Measurements from ENCODE around the gene TIGD6.
"Not testable (repeated sequence)": the region's sequence is repeated elsewhere in the genome, so short reads cannot be mapped to it uniquely, and the experiment has no call there.

The TIGD6 gene

DNA sequence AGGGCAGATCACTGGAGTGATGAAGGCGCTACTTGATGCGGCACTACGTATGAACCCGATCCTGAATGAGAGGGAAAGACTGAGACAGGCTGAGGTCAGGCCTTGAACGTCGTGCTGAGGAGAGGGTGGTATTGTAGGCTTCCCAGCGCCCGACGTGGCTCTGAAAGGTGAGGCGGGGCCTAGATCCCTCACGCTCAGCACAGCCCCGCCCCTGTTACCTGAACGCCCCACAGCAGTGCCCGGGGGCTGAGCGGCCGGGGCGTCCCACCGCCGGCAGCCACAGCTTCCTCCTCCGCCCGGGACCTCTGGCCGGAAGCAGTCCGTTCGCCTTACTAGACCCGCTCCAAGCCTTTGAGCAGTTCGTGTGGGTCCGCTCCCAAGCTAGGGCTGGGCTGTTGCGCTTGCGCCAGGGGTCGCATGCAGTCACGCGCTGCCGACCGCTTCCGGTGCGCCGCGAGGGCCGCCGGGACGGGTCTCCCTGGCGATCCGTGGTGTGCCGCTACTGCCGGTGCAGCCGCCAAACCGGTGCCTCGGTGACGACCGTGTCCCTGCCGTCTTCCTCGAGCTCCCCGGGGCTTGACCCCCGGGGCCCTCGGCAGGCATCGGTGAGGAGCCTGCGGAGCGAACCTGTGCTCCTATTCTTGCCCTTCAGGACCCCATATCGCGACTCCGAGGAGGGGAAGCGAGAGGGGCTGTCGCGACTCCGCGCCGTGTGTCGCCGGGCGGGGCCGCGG lies at the start of gene TIGD6, which contains the start of gene HMGXB3:
TSS of gene TIGD6 (minus strand) at position 399 of the 734 bp plus-strand sequence. CDS start 4,306 bp downstream, outside the sequence.
TSS of gene HMGXB3 (plus strand) at position 484 of the 734 bp plus-strand sequence. CDS start 4,114 bp downstream, outside the sequence.
- DNase-seq = peak; percentile 95

DNA sequence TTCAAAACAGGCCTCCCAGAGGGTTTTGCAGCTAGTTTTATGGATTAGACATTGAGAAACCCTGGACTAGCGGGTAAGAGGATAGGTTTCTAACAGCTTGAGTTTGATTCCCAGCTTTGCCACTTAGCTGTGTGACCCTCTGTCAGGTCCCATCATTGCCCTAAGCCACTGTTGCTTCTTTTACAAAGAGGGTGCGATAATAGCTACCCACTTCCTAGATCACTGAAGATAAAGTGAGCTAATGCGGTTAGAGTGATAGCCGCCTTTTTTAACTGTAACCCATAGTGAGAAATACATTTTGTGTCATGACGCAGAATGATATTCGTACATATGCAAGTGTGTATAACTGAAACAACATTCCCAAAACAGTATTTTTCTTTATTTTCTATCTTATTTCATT lies 45.6 kb upstream of the TIGD6 start:
- no peak for DNase-seq

DNA sequence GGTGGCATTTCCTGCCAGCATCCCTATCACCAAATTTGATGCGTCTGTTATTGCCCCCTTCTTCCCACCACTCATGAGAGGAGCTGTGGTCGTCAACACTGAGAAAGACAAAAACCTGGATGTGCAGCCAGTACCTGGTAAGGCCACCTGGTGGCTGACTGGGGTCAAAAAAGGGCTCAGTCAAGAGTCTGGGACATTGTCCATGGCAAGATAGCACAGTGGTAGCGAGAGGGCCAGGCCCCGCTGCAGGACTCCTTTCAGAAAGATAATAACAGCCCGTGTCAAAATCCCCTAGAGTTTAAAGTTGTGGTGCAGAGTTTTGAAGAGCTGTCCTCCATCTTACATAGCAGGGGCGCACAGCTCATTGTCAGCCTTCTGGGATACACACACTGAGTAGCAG lies 45.1 kb upstream of the TIGD6 start:
- no peak for DNase-seq

DNA sequence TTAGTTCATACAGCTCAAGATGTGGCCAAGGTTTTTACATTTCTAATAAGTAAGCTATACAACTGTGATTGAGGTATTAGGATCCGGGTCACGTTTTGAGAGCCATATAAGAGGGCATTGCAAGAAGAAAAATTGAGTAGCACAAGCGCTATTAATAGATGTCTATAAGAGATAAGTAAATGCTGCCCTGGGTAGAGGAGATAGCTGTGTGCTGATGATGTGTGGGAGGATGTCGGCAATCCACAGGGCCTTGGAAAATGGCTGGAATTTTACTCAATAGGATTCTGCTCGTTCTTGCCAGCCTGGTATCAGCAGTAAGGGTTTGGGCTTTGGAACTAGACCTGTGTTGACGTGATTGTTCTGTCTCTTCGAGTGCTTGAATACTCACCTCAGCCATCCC lies 44.3 kb upstream of the TIGD6 start:
- DNase-seq = no peak

DNA sequence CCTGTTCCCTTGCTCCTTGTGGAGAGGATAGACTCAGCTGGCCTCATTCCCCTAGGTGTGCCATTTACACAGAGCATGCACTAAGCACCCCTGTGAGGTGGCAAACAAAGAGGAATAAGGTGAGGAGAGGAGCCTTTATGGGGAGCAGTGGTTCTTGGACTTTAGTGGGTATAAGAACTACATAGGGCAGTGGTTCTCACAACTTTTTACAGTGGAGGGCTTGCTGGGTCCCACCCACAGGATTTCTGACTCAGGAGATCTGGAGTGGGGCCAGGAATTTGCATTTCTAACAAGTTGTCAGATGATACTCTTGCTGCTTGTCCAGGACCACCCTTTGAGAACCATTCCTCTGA lies 43.9 kb upstream of the TIGD6 start:
- DNase-seq = no peak

DNA sequence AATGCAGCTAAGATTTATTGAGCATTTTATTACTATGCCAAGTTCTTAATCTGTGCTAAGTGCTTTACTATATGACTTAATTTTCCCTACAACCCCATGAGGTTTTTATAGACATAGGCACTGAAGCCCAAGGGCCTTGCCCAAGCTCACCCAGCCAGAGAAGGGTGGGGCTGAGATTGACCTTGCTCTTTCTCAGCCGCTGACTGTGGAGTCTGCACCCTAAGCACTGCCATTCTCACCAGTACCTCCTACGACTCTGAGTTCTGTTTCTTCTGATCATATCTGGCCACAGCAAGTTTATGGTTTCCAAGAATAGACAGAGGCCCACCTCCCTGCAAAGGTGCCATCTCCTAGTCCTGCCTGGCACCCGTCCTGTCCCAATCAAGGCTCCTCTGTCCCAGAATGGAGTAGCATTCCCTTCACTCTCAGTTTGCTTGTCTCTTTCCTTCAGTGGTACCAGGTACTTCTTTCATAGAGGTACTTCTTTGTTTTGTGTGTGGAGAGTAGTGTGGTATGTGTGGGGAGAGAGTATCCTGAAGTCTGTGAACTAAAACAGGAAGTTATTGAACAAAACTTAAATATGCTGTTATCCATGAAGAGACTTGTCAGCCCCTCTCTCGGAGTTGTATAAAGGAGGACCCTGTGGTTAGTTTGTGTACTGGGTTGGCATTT lies 43.3 kb upstream of the TIGD6 start:
- peak; percentile 34 for DNase-seq

DNA sequence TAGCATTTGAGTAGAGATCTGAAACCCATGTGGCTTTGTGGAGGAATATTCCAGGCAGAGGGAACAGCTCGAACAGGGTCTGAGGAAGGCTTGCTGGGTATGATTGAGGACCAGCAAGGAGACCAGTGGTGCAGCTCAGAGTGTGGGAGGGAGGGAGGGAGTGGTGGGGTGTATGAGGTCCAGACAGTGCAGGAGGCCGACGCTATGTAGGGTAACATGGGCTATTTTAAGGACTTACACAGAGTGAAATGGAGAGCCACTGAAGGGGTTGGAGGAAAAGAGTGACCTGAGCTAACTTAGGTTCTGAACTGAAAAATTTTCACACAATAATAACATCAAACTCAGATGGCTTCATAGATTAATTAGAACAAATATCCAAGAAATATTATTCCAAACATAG lies 42.0 kb upstream of the TIGD6 start:
- no peak for DNase-seq

DNA sequence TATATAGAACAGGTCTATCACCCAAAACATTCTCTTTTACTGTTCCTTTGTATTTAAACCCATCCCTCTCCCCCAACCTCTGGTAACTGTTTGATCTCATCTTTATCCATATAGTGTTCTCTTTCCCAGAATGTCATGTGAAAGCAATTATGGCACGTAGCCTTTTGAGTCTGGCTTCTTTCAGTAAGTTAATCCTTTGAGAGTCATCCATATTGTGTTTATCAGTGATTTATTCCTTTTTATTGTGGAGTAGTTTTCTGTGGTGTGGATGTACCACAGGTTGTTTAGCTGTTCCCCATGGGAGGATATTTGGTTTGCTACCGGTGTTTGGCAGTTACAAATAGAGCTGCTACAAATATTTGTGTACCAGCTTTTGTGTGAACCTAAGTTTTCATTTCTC lies 38.1 kb upstream of the TIGD6 start:
- DNase-seq = no peak

DNA sequence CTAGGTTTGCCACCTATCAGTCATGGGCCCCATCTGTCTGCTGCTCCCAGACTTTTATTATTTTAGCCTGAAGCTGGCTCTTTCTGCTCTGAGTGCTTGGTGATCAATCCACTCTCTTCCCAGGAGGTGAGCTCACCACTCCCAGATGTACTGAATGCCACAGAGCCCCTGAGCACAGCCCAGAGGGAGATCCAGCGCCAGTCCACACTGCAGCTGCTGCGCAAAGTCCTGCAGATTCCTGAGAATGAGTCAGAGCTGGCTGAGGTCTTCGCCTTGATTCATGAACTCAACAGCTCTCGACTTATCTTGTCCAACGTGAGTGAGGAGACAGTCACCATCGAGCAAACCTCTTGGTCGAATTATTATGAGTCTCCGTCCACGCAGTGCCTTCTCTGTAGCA lies 36.1 kb upstream of the TIGD6 start:
- DNase-seq = no peak

DNA sequence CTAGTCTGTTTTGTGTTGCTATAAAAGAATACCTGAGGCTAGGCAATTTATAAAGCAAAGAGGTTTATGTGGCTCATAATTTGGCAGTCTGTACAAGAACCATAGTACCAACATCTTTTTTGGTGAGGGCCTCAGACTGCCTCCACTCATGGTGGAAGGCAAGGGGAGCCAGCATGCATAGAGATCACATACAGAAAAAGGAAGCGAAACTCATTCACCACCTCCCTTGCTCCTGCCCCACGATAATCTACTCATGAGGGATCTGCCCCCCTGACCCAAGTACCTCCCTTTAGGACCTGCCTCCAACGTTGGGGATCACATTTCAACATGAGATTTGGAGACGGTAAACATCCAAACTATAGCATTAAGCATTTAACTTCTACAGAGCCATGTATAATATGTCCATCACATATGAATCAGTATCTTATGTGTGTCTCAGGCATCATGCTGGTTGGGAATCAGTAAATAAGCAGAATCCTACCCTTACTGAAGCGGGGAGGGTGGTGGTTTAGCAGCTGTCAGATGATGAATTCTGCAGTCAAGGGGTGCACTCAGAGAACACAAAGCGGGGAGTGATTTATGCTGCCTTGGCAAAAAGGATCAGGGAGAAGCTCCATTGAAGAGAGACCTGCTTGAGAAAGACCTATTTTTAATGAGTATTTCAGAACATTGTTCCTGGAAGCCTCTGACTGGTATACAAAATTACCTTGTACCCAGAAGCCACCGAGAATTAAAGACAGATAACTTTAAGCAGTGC lies 34.9 kb upstream of the TIGD6 start:
- DNase-seq = peak; percentile 78

DNA sequence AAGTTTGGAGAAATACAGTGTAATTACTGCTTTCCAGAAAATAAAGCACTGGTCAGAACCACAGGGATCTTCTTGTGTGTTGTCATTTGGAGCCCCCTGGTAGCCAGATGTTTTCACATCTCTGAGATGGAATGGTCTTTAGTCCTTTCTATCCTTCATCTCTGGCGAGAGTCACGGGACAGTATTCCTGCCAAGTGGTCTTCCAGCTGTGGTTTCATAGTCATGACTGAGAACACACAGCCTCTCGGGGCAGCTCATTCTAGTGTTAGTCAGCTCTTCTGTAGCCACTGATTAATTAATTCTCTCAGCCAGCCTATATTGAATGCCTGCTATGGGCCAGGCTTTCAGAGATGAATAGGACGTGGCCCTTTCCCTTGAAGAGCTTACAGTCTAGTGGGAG lies 34.2 kb upstream of the TIGD6 start:
- no peak for DNase-seq

DNA sequence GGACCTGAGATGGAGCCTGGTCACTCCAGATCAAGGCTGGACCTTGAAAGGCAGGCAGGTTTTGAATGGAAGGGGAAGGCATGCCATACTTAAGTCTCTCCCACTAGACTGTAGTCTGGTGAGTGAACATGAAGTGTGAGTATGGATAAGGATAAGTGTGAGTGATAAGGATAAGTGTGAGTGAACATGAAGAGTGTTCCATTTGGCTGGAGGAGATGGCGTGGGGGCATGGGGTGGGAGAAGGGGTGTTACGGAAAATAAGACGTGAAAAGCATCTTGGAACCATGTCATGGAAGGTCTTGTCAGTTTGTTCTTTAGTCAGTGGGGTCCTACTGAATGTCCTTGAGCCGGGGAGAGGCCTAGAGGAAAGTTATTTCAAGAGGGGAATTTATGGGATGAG lies 32.9 kb upstream of the TIGD6 start:
- no peak for DNase-seq

DNA sequence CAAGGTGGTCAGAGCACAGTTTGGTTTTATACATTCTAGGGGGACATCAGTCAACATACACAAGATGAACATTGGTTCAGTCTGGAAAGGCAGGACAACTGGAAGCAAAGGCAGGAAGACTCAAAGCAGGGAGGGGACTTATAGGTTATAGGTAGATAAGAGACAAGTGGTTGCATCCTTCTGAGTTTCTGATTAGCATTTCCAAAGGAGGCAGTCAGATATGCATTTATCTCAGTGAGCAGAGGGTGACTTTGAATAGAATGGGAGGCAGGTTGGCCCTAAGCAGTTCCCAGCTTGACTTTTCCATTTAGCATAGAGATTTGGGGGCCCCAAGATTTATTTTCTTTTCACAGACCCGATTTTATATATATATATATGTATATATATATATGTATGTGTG lies 27.6 kb upstream of the TIGD6 start:
- not testable (repeated sequence) for DNase-seq

DNA sequence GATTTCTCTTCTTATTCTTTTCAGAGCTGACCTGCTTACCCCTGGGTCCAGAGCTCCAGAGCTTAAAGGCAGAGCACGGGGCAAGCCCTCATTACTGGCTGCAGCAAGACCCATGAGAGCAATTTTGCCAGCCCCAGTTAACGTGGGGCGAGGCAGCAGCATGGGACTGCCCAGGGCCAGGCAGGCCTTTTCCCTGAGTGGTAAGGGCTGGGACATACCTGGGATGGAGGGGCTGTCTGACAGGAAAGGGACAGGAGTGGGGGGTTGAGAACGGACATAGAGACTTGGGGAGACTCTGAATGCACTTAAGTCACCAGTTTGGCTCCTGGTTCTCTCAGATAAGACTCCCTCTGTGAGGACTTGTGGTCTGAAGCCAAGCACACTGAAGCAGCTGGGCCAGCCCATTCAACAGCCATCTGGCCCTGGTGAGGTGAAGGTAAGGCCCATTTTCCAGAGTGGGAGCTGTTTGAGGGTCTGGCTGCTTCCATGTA lies 26.3 kb upstream of the TIGD6 start:
- no peak for DNase-seq

DNA sequence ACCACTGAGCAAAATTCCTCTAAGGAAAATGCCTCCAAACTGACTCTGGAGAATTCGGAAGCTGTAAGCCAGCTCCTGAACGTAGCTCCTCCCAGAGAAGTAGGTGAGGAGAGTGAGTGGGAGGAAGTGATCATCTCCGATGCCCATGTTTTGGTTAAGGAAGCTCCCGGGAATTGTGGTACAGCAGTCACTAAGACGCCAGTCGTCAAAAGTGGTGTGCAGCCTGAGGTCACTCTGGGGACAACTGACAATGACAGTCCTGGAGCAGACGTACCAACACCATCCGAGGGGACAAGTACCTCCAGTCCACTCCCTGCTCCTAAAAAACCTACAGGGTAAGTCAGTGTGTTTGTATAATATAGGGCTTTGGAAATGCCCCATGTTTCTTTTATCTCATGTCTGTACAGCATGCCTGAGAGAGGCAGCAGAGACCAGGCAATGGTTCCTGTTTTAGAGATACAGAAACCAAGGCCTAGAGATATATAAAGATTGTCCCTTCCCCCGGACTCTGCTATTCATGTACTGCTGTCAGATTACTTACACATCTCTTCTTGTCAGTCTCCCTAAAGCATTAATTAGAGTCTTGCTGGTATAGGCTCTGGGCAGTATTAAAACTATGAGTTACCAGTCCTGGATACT lies 24.0 kb upstream of the TIGD6 start:
- DNase-seq = peak; percentile 50

DNA sequence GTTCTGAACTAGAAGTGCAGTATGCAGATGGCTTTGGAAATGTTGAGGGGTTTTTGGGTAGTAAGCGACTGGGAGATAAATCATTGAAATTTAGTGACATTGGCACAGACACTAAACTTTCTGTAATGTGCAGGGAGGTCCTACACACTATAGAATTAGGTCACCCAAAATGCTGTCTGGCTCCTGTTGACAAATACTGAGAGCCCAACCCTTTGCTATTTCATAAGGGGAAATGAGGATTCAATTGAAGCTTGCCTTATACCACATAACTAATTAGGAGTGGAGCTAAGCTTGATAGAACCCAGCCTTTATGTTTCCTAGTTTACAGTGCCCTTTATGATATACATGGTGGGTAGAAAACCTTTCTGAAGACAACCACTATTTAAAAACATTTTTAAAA lies 22.7 kb upstream of the TIGD6 start:
- peak; percentile 16 for DNase-seq

DNA sequence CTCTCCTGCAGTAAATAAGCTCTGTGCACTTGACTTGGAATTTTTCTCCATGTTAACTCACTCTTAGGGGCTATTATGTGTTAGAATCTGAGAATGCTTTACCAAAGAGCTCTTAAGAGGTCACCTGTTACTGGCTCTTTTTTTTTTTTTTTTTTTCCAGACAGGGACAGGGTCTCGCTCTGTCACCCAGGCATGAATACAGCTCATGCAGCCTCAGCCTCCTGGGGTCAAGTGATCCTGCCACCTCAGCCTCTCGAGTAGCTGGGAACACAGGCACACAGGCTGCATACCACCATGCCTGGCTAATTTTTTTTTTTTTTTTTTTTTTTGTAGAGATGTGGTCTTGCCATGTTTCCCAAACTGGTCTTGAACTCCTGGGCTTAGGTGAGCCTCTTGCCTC lies 22.2 kb upstream of the TIGD6 start:
- DNase-seq = no peak

DNA sequence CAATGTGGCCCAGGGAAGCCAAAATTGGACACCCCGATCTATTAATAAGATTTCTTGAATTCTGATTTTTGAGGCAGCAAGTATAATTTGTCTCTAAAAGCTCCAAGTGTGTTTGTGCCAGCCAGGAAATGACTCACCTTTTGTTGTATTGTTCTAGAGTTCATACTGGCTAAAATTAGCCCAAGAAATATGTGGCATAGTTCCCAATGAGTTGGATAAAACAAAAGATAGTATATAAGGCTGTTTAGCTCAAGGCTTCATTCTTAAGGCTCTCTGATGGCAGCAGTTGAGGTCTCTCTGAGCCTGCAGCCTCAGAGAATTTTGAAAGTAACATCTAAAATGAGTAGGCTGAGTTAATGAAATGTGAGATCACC lies 21.7 kb upstream of the TIGD6 start:
- no peak for DNase-seq

DNA sequence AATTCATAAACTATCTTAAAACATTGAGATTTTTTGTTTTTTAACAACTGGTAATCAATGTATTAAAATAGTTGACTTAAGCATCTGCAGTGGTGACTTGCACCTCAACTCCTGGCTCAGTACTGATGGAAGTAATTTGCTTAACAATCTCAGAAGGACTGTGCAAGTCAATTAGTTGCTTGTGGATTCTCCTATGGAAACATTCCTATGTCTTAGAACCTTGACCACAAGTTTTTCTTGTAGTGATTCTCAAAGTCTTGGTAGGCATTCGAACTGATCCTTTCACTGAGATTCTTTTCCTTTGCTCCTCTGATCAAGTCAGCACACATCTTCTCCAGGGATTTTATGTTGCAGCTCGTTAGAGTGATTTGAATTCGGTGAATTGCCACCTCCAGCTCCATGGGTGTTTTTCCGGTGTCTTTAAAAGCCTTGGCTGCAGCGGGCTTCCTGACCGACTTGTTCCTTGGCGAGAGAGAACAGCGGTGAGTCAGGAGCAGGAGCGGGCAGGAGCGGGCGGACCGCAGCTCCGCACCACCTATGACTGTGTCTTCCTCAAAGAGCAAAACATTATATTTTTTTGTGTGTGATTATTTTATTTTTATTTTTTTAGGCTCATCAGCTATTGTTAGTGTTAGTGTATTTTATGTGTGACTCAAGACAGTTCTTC lies 21.2 kb upstream of the TIGD6 start:
- DNase-seq = no peak

DNA sequence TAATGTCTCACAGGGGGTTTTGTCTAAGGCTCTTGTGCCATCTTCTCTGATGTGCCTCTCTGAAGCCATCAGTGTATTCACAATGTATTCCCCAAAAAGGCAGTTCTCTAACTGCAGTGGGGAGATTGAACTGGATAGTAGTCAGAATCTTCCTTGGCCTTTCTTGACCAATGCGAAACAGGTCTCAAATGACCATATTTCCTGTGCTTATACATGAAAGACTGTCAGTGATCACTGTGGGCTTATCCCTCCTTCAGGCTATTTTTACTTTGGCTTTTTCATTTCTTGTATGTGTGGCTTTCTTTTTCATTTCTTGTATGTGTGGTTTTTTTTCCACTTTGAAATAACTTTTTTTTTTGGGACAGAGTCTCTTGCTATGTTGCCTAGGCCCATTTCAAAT lies 19.8 kb upstream of the TIGD6 start:
- no peak for DNase-seq

DNA sequence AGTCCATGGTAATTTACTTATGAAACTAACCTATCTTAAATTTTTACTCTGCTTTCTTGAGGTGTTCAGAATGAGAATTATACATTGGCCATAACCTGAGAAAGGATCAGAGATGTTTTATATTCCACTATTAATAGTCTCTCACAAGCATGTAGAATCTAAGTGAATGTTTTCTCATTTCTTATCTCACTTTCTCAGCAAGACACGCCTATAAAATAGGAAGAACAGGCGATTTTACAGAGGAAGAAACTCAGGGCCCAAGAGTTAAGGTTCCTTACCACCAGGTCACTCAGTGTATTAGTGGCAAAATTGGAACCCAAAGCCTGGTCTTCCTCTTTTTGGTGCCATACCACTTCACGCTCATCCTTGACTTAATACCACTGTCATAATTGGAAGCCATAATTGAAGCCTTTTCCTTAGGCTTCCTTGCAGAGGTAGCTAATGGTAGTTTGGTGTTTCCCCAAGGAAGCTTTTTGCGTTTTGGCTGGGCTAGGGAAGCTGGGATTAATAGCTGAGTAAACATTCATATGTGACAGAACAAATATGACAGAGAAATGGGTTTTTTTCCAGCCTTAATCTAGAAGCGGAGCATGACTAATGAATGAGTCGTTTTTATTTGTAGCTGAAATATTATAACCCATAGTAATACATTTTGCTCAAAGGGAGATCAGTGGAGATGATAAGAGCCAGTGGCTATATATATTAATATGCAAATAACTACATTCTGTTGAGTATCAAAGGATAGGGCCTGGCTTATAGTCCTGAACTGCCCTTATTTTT lies 17.0 kb upstream of the TIGD6 start:
- no peak for DNase-seq

DNA sequence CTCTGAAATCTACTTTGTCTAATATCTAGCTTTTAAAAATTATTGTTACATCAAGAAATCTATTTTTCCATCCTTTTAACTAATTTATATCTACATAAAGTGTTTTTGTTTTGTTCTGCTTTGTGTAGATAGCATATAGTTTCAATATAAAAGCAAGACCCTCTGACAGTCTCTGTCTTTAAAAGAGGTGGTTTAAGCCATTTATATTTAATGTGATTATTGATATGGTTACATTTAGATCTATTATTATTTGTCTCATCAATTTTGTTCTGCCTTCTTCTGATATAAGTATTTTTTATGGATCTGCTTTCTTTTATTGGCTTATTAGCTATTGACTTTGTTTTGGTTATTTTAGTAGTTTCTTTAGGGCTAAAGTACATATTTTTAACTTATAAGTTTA lies 16.1 kb upstream of the TIGD6 start:
- DNase-seq = no peak

All from MV-4-11 (cell line).